NCI-H524 treated with DMSO at 0.1 percent for 48 hours (cell line): Measurements from ENCODE around the gene SUCNR1.
"Not testable (repeated sequence)": the region's sequence is repeated elsewhere in the genome, so short reads cannot be mapped to it uniquely, and the experiment has no call there.

Experiments
- DNase-seq: peaks from one replicate; lab custom pipeline; 2025; lab: John Stamatoyannopoulos, UW

SUCNR1 gene

DNA sequence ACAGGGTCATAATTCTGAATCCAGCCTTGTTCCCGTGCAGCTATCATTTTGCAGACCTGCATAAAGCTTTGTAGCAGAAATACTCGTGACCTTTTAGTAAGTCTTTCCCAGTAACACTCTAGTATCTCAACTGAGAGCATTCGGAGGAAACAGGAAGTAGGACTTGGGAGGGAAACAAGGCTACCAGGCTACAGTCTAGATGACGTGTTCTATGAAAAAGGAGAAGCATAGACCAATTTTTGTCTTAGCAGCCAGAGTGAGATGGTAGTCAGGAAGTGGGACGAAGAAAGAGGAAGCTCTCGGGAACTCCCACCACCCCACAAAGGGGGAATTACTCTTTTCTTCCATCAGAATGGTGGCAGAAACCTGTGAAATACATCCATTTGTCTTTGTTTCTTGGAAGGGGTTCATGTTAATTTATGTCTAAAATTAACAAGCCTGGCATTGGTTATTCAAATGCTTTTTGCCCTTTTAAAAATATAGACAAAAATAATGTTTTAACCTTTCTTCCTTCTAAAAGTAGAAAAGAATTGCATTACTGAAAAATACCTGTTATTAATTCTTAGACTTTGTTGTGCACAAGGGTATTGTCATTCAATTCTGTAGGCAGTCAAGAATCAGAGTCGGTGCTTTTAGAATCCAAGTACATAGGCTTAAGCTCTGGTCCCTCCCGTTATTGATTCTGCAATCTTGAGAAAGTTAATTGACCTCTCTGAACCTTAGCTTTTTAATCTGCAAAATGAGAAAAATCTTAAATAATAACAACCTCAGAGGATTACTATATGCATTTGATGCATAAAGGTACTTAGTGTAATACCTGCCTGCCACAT, 1.6 kb upstream of the SUCNR1 start:
- no peak for DNase-seq

DNA sequence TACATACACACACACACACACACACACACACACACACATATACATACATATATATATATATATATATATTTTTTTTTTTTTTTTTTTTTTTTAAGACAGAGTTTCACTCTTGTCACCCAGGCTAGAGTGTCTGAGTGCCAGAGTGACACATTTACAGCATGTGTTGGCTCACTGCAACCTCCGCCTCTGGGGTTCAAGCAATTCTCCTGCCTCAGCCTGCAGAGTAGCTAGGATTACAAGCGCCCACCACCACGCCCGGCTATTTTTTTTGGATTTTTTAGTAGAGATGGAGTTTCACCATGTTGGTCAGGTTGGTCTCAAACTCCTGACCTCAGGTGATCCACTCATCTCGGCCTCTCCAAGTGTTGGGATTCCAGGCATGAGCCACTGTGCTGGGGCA, 636 bp downstream of the SUCNR1 start:
- not testable (repeated sequence) for DNase-seq

DNA sequence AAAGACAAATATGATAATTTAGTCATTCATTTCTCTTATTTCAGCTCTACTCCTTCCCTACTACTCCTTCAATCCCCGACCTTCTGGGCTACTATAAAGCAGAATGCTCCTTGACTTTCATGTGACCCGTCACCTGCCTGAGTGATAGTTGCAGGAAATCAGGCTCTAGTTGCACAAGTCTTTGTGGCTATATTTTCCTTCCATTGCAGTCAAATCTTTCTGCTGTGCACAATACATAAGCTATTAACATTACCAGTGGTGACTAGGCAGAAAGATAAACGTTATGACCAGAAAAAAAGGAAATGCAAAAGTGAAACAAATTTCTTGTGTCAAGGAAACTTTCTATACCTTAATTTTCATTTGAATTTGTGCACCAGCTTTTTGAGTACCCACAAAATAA, 2.3 kb downstream of the SUCNR1 start:
- DNase-seq, result no peak

DNA sequence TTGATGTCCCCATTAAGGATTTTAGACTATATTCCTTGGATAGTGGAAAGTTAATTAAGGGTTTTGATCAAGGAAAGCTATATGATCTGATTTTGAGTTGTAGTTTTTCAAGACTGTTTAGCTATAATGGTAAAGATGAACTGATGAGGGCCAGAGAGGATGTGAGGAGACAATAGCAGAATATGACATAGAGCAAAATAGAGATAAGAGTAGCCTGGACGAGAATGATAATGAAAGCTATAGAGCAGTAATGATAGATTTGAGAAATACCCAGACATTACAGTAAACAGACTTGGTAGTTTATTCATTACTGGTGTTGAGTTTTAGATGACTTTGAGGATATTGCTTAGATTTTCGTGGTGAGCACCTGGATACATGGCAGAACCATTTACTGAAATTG, 3.8 kb downstream of the SUCNR1 start:
- DNase-seq, result no peak

DNA sequence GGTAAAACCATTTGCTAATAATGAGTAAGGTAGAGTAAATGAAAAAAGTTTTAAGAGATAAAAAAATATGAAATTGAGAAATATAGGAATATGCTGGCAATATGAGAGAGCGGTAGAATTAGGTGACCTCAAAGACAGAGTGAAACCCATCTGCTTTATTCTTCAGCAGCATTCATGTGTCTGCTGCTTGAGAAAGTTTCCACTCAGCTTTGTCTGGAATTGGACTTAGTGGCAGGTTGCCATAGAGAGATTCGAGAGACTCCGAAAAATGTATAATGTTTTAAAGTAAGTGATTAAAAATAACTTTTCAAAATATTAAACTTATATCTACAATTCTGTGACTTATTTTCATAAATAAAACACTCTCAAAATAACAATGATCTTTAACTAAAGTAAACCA, 5.0 kb downstream of the SUCNR1 start:
- no peak for DNase-seq

DNA sequence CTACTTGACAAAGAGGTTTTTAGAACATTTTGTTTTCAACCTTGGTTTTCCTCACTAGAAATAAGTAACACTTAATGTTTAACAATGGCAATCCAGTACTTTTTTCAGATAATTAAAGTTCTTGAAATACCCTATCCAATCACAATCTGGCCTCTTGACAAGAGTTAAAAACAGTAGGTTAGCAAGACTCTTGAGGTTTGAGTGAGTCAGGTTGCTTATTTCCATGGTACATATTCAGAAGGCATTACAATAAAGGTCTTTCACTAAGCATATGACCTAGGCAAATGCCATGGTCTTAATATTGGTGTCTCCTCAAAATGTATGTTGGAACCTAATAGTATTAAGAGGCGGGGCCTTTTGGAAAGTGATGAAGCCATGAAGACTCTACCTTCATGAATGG, 5.6 kb downstream of the SUCNR1 start:
- no peak for DNase-seq

DNA sequence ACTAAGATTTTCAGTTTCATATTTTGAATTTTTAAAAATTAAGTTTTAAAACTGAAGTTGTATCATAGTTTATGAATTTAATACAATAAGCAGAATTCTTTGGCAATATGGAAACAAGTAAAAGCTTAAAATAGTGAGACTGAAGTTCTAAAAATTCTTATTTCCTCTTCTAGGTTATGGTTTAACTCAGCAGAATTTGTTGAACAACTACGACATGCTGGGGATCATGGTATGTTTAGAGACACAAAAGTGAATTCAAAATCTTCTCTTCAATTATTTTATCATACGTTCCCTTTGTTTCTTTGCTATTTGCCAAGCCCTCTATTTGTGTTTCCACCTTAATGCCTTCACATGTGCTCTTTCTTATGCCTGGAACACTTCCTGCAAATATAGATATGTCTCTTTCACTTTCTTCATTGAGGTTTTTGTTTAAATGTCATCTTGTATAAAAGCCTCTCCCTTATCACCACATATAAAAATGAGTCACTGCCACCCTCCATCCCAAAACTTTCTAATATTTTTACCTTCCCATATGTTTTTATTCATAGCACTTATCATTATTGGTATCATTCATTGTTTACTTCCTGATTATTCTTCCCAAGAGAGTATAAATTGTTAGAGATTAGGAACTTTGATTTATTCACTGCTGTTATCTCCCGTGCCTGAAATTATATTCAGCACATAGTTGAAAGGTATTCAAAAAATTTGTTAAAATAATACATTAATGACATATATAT, 6.4 kb downstream of the SUCNR1 start:
- no peak for DNase-seq

DNA sequence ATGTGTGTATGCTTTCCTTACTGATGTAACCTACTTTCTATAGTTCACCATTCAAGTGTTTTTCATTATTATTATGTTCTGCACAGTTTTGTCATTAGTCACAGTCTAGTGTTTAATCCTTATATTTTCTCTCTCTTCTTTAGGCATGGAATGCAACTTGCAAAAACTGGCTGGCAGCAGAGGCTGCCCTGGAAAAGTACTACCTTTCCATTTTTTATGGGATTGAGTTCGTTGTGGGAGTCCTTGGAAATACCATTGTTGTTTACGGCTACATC, 6.9 kb downstream of the SUCNR1 start:
- no peak for DNase-seq

DNA sequence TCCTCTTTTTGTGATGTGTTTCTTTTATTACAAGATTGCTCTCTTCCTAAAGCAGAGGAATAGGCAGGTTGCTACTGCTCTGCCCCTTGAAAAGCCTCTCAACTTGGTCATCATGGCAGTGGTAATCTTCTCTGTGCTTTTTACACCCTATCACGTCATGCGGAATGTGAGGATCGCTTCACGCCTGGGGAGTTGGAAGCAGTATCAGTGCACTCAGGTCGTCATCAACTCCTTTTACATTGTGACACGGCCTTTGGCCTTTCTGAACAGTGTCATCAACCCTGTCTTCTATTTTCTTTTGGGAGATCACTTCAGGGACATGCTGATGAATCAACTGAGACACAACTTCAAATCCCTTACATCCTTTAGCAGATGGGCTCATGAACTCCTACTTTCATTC, 7.7 kb downstream of the SUCNR1 start:
- DNase-seq, result no peak

DNA sequence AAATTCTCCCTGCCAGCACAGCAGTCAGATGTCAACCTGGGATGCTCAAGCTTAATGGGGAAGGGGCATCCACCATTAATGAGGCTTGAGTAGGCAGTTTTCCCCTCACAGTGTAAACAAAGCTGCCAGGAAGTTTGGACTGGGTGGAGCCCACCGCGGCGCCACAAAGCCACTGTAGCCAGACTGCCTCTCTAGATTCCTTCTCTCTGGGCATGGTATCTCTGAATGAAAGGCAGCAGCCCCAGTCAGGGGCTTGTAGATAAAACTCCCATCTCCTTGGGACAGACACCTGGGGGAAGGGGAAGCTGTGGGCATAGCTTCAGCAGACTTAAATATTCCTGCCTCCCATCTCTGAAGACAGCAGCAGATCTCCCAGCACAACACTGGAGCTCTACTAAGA, 12.0 kb downstream of the SUCNR1 start:
- not testable (repeated sequence) for DNase-seq

DNA sequence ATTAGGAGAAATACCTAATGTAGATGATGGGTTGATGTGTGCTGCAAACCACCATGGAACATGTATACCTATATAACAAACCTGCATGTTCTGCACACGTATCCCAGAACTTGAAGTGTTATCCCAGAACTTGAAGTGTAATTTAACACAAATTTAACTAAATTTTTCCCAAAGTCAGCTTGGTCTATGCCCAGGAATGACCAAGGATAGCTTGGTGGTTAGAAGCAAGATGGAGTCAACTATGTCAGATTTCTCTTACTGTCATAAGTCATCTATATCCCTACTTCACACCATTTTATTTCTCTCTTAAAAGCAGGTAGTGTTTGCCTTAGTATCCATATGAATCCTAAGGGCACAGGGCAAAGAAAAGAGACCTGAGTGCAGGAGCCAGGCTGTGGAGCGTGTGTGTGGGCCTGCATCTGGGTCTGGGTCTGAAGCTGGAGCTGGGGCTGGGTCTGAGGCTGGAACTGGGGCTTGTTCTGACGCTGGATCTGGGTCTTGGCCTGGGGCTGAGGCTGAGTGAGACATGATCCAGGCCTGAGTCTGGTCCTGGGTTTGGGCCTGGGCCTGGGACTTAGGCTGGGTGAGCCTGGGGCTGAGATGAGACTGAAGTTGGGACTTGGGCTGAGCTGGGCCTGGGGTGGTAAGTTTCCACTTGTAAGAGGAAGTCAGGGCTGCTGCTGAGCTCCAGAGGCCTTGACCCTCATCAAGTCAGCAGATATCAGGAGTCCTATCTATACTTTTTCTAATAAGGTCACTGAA, 14.2 kb downstream of the SUCNR1 start:
- DNase-seq, result not testable (repeated sequence)

DNA sequence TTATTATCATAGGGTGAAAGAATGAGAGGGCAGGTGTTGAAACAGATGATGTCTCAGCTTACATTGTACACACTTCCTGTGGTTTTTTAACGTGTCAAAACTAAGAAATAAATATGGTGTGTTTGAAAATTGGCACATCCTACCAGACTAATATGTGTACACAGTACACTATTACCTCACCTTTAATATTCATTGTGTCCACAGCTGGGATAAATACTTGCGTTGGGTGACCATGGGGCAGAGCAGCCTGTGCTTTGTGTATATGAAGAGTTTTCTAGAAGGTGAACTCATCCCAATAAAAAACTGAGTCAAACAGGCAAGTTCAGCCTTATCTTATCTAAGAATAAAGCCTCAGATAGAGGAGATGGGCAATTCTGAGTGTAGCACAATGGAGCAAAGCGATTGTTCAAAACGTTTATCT, 17.3 kb downstream of the SUCNR1 start:
- DNase-seq, result no peak

DNA sequence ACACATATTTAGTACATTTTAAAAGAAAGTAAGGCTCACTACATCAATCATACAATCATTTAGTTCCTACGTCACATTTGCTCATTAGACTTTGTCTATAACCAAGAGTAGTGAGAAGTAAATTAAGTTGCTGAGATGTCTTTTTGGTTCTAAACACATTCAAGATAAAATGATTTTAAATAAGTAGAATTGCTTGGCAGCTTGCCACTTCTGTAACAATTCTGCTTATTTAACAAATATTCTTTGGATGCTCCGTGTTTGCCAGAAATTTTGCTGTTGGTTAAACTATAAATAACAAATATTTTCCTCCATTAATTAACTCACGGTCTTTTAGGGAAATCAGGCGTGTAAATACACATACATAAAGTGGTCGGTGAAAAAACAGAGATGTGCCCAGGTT, 18.3 kb downstream of the SUCNR1 start:
- no peak for DNase-seq

DNA sequence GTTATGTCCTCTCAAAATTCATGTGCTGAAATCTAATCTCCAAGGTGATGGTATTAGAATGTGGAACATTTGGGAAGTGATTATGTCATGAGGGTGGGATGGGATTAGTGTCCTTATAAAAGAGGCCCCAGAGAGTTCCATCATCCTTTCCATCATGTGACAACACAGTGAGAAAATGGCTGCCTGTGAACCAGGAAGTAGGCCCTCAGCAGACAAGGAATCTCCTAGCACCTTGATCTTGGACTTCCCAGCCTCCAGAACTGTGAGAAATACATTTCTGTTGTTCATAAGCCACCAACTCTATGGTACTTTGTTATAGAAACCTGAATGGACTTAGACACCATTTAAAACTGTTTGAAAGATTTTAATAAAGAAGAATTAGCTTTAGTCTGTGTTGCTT, 20.8 kb downstream of the SUCNR1 start:
- no peak for DNase-seq

DNA sequence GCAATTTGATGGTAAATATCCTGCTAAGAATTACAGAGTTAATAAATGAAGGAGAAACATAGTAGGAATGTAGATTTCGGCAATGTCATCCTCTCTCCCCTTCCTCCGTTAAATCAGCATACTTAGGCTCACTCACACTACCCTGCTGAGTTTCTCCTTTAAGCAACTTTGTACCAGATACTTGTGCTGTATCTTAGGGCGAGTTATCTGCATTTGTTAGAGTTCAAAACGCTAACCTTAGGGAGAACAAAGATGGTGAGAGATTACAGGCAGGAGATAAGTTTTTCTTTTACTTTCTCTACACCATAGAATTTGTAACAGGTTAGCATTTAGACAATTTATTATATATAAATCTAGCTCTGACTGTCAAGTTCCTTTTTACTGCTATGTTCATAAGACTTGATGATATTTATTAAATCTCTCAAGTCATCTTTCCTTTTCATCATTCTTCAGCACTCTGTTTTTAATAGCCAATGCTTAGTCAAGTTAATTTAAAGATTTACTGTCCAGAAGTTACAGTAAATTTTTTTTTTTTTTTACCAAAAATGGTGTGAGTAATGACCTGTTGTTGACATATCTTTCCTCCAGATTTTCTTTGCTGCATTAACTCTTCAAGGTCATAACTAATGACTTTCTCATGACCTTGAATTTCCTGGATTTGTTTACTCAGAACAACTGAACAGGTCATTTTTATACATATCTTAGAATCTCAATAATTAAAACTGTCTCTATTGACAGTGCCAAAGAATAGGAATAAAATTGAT, 22.2 kb downstream of the SUCNR1 start:
- no peak for DNase-seq

DNA sequence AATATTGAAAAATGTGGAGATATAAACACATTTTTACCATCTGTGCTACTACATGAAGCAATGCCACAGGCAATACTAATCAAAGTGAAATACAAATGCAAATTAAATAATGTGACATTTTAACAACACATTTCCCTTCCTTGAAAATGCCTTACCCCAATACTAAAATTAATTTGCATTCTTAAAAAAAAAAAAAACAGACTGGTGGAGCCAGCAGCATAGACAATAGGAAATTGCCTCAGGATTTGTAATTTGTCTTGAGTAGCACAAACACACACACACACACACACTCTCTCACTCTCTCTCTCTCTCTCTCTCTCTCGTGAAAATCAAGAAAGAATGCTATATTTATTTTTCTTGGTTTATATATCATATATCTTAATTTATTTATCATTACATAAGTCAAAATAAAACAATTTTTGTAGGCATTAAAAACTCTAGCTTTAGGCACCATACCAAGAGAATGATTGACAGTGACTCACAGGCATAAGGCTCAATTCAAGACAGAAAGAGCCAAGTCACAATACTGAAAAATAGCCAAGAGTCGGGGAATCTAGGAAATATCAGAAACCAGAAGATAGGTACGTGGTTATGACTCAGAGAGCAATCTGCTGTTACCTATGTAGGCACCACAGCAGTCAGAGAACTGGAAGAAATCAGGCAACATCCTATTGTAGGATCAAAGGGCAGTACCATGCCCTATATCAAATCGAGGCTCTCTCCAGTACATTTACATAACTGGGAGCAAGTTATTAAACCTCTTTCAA, 23.0 kb downstream of the SUCNR1 start:
- DNase-seq, result no peak

DNA sequence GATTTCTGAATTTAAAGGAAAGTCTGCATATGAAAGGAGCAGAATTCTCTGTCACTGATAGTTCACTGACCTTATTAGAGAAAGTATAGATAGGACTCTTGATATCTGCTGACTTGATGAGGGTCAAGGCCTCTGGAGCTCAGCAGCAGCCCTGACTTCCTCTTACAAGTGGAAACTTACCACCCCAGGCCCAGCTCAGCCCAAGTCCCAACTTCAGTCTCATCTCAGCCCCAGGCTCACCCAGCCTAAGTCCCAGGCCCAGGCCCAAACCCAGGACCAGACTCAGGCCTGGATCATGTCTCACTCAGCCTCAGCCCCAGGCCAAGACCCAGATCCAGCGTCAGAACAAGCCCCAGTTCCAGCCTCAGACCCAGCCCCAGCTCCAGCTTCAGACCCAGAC, 24.7 kb downstream of the SUCNR1 start:
- DNase-seq, result not testable (repeated sequence)

DNA sequence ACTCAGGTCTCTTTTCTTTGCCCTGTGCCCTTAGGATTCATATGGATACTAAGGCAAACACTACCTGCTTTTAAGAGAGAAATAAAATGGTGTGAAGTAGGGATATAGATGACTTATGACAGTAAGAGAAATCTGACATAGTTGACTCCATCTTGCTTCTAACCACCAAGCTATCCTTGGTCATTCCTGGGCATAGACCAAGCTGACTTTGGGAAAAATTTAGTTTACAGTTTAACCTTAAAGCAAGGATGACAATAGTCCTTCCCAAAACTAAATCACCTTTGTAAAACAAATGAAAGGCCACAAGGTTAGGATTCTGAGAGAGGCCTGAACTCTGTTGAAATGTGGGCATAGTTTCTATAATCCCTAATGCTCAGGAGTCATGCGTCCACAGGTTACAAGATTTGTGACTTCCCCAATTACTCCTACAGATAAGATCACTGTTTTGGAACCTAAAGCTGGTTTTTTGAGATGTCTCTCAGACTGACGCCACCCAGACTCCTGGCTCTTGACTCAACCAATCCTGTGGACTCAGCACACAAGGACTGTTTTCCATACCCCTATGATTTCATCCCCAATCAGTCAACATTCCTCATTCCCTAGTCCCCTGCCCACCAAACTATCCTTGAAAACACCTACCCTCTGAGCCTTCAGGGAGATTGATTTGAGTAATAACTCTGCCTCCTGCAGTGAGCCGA, 25.3 kb downstream of the SUCNR1 start:
- DNase-seq, result not testable (repeated sequence)

DNA sequence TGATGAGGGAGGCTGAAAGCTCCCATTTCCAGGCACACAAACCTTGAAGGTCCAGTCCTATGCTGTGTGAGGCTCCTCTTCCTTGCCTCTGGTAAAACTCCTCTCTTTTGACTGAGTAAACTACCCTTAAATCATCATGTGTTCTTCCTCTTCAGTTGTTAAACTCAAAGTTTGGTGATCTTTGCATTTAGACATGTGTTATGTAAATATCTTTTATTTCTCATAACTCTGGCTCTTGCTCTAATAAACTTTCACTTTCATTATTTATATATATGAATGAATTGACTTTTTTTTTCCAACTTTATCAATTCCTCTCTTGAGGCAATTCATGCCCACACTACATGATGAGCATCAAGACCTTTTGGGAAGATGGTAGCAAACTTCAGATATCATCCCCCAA, 26.6 kb downstream of the SUCNR1 start:
- no peak for DNase-seq

DNA sequence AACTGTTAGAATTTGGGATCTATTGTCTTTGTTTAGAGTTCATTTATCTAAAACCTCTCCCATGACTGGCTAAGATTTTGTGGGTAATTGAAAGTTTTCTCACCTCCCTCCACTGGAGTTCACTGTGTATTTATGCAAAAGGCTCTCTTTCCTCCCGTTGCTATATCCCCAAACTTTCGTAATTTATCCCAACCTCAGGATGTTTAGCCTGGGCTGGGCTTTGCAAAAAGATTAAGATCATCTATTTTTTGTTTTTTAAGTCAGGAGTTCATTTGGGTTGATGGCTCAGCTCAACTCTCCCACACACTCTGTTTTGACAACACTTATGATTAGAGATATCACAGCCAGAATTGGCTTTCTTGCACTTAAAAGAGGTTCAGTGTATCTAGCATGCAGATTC, 27.0 kb downstream of the SUCNR1 start:
- DNase-seq, result no peak
